A673 (cell line): Measurements from ENCODE around the gene INSRR. TPM values are rescaled to one million over a fixed set of nuclear protein-coding genes. Genes with fewer than 3 reads are reported as not detected.

Experiments used
- BruUV-seq: library from RNA; stranded (reverse); fragments of 400-500 nt; replicated peaks from 2 replicates; lab custom pipeline; 2021; lab: Mats Ljungman, UMichigan
- CTCF ChIA-PET: fragments of 300-600 bp; sonication (Branson Sonifier 250); formaldehyde crosslinking; loops from one replicate; lab custom pipeline; 2022; ENCODE audit warnings: antibody characterized with exemption; lab: Charles Lee
- POLR2A ChIA-PET: fragments of 300-600 bp; sonication (Branson Sonifier 250); formaldehyde crosslinking; loops from one replicate; lab custom pipeline; 2022; ENCODE audit warnings: antibody characterized with exemption; ENCODE audit not compliant: low non-redundant PET; lab: Charles Lee
- DNase-seq: peaks from one replicate; pipeline ENCODE4 v3.0.0-alpha.2; 2015; ENCODE audit warnings: low spot score
- H3K27ac ChIP-seq: fragments of 200-600 bp; sonication (generic); 2 replicates; pipeline ENCODE4 v1.5.1; 2016; ENCODE audit warnings: mixed run types, low read depth, mild to moderate bottlenecking, mixed read lengths, antibody characterized with exemption, low read length; ENCODE audit not compliant: poor library complexity, severe bottlenecking
- H3K27me3 ChIP-seq: fragments of 200-600 bp; sonication (generic); replicated peaks from 2 replicates; pipeline ENCODE4 v1.6.1; 2017; ENCODE audit warnings: mixed run types, low read depth, mild to moderate bottlenecking, mixed read lengths, antibody characterized with exemption, low read length; ENCODE audit not compliant: insufficient read depth, poor library complexity
- H3K36me3 ChIP-seq: fragments of 200-600 bp; sonication (generic); 2 replicates; pipeline ENCODE4 v1.6.1; 2016; ENCODE audit warnings: mixed run types, mild to moderate bottlenecking, mixed read lengths, antibody characterized with exemption, low read length; ENCODE audit not compliant: insufficient read depth, poor library complexity, severe bottlenecking
- H3K4me1 ChIP-seq: fragments of 200-600 bp; sonication (generic); 2 replicates; pipeline ENCODE4 v1.6.1; 2017; ENCODE audit warnings: mixed run types, mild to moderate bottlenecking, mixed read lengths, antibody characterized with exemption, low read length; ENCODE audit not compliant: insufficient read depth, poor library complexity, severe bottlenecking
- H3K4me3 ChIP-seq: fragments of 200-600 bp; sonication (generic); 2 replicates; pipeline ENCODE4 v1.5.1; 2016; ENCODE audit warnings: low read depth, mixed run types, mild to moderate bottlenecking, mixed read lengths, low read length; ENCODE audit not compliant: poor library complexity, severe bottlenecking
- H3K9me3 ChIP-seq: fragments of 200-600 bp; sonication (generic); 2 replicates; pipeline ENCODE4 v1.6.1; 2016; ENCODE audit warnings: mixed run types, low read depth, mild to moderate bottlenecking, mixed read lengths, antibody characterized with exemption, low read length; ENCODE audit not compliant: poor library complexity, severe bottlenecking
- EZH2 ChIP-seq: fragments of 200-600 bp; sonication (generic); IDR thresholded peaks from 2 replicates; pipeline ENCODE4 v1.6.1; 2017; ENCODE audit warnings: borderline replicate concordance, low read depth, mild to moderate bottlenecking, mixed read lengths, antibody characterized with exemption, low read length; ENCODE audit not compliant: poor library complexity, severe bottlenecking
- intact Hi-C: fragments of 100-400 bp; cut with micrococcal nuclease; formaldehyde crosslinking; loops from one replicate; pipeline ENCODE4 v1.10.0; 2022; ENCODE audit not compliant: unreplicated experiment
- total RNA-seq: library from RNA; stranded (reverse); gene quantifications from 2 replicates; pipeline ENCODE4 v1.2.3, GENCODE V29; 2021
- TF ChIP-seq, protein P1 (sequence below): fragments of 300-800, 200-600 bp; sonication (generic); conservative IDR thresholded peaks from 2 replicates; pipeline ENCODE4 v1.5.1; 2017; ENCODE audit warnings: low read depth, mild to moderate bottlenecking, antibody characterized with exemption, low read length, moderate library complexity, mixed read lengths

Gene INSRR
- total RNA-seq, 1 experiment from 2014 or later: 0.15 TPM

DNA sequence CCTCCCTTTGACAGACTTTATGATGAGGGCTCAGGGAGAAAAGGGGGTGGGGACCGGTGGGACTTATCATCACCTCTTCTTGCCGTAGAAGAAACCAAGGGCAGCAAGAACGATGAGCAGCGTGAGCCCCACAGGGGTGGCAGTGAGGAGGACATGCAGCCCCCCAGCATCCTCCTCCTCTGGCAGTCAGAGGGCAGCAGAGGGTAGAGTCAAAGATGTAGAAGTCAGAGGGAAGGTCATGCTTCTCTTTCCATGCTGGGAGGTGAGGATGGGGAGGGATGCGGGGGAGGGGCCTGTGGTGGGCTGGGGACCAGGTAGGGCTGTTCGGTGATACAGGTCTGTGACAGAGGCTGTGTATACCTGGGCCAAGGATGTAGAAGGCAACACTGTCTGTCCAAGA is 14.8 kb downstream of the INSRR start:
- intact Hi-C loops: no loop called here
- no TSS peak for BruUV-seq
- no peaks in the 10 kb centered on the region for H3K9me3 ChIP-seq
- CTCF ChIA-PET: no interaction called here
- POLR2A ChIA-PET: no interaction called here
- no peak overlapping the region for H3K4me3 ChIP-seq
- H3K36me3 ChIP-seq: no peaks in the 10 kb centered on the region
- H3K4me1 ChIP-seq: no peaks in the 10 kb centered on the region
- no peaks in the 10 kb centered on the region for H3K27me3 ChIP-seq
- no peak overlapping the region for H3K27ac ChIP-seq
- TF ChIP-seq EZH2: no peak
- TF ChIP-seq, protein P1, sequence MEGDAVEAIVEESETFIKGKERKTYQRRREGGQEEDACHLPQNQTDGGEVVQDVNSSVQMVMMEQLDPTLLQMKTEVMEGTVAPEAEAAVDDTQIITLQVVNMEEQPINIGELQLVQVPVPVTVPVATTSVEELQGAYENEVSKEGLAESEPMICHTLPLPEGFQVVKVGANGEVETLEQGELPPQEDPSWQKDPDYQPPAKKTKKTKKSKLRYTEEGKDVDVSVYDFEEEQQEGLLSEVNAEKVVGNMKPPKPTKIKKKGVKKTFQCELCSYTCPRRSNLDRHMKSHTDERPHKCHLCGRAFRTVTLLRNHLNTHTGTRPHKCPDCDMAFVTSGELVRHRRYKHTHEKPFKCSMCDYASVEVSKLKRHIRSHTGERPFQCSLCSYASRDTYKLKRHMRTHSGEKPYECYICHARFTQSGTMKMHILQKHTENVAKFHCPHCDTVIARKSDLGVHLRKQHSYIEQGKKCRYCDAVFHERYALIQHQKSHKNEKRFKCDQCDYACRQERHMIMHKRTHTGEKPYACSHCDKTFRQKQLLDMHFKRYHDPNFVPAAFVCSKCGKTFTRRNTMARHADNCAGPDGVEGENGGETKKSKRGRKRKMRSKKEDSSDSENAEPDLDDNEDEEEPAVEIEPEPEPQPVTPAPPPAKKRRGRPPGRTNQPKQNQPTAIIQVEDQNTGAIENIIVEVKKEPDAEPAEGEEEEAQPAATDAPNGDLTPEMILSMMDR: no peak
- no peak for DNase-seq

DNA sequence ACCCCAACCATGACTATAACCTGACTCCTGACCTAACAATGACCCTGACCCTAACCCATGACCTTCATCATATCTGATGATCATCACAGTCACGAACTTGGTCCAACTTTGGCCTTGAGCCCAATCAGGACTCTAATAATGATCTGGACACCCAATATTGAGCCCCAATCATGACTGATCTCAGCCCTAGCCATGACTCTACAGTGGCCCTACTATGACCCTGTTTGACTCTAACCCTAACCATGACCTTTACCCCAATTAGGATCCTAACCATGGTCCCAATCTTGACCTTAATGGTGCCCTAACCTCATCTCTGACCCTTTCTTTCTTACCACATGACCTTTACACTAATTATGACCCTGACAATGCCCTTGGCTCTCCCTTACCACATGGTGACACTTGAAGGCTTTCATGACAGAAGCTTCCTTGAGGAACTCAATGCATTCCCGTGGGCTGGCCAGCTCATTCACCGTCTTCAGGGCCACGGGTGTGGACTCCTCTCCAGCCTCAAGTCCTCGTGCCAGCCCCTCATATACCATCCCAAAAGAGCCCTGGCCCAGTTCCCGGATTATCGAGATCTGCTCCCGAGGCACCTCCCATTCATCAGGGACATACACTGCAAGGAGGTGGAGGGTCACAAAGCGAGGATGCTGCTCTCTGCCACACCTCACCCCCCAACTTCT is 16.2 kb downstream of the INSRR start:
- Histone ChIP-seq H3K9me3 (no peaks in the 10 kb centered on the region), H3K27ac (no peak overlapping the region), H3K36me3 (no peaks in the 10 kb centered on the region), H3K4me3 (no peak overlapping the region), H3K27me3 (no peaks in the 10 kb centered on the region), H3K4me1 (no peaks in the 10 kb centered on the region)
- intact Hi-C loops: no loop called here
- BruUV-seq: no TSS peak
- no peak for DNase-seq
- no peak for TF ChIP-seq EZH2
- TF ChIP-seq, protein P1: no peak
- ChIA-PET CTCF (no interaction called here), POLR2A (no interaction called here)

DNA sequence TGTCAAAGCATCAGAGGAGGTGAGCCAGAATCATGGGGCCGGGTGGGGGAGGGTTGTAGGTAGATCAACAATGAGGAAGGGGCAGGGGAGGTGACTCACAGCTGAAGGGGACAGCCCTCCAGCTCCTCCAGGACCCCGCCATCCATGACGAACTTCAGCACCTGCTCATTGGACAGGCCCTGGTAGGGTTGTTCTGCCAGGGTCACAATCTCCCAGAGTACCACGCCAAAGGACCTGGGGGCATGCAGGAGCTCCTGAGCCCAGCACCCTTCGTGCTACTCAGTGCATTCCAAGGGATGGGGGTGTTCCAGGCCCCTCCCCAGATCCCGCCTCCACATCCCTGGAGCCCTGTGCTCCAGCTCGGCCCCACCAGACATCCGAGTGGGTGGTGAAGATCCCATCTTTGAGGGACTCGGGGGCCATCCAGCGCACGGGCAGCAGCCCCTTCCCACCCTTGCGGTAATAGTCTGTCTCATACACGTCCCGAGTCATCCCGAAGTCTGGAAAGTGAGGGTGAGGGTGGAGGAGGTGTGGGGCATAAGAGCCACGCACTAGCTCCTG is 17.5 kb downstream of the INSRR start:
- CTCF ChIA-PET: no interaction called here

More for the DNA sequence above, 17.5 kb downstream of the INSRR start:
- BruUV-seq: no TSS peak
- POLR2A ChIA-PET: interaction anchor here (0.6 kb wide), 1 partner anchor 10 kb away, joined by 6 read pairs; no protein-coding TSS in a partner anchor
- no peaks in the 10 kb centered on the region for H3K27me3 ChIP-seq
- no peak for TF ChIP-seq EZH2
- TF ChIP-seq, protein P1: no peak
- intact Hi-C loops: no loop called here
- no peak overlapping the region for H3K27ac ChIP-seq
- no peak overlapping the region for H3K4me3 ChIP-seq
- no peaks in the 10 kb centered on the region for H3K4me1 ChIP-seq
- no peaks in the 10 kb centered on the region for H3K36me3 ChIP-seq
- DNase-seq: no peak
- H3K9me3 ChIP-seq: no peaks in the 10 kb centered on the region
